Measurements from ENCODE around the gene ANAPC2.

ANAPC2 gene

DNA sequence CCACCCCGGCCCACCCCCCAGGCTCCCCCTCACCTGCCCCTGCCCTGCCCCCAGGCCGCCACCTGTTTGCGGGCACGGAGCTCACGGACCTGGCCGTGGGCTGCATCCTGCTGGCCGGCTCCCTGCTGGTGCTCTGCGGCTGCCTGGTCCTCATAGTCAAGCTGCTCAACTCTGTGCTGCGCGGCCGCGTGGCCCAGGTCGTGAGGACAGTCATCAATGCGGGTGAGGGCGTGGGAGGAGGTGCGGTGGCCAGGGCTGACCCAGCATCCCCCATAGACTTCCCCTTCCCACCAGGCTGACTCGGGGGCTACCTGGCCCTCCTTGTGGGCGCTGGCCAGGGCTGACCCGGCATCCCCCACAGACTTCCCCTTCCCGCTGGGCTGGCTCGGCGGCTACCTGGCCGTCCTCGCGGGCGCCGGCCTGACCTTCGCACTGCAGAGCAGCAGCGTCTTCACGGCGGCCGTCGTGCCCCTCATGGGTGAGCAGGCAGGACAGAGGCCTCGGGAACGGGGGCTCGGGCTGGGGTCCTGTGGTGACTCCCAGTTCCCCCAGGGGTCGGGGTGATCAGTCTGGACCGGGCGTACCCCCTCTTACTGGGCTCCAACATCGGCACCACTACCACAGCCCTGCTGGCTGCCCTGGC, 45.8 kb upstream of the ANAPC2 start:
- TF ChIP-seq, protein P1, sequence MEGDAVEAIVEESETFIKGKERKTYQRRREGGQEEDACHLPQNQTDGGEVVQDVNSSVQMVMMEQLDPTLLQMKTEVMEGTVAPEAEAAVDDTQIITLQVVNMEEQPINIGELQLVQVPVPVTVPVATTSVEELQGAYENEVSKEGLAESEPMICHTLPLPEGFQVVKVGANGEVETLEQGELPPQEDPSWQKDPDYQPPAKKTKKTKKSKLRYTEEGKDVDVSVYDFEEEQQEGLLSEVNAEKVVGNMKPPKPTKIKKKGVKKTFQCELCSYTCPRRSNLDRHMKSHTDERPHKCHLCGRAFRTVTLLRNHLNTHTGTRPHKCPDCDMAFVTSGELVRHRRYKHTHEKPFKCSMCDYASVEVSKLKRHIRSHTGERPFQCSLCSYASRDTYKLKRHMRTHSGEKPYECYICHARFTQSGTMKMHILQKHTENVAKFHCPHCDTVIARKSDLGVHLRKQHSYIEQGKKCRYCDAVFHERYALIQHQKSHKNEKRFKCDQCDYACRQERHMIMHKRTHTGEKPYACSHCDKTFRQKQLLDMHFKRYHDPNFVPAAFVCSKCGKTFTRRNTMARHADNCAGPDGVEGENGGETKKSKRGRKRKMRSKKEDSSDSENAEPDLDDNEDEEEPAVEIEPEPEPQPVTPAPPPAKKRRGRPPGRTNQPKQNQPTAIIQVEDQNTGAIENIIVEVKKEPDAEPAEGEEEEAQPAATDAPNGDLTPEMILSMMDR (IDR thresholded peaks at IDR 0.05; ENCODE audit: low read depth, low read length), result no peak
- Histone ChIP-seq H3K4me3 (ENCODE audit: low read depth, low read length) (no peak overlapping the region), H3K27me3 (no peaks in the 10 kb centered on the region), H3K4me1 (peaks cover 7% of the 10 kb centered on the region), H3K36me3 (no peaks in the 10 kb centered on the region), H3K9me3 (no peaks in the 10 kb centered on the region)
- DNase-seq, result no peak

DNA sequence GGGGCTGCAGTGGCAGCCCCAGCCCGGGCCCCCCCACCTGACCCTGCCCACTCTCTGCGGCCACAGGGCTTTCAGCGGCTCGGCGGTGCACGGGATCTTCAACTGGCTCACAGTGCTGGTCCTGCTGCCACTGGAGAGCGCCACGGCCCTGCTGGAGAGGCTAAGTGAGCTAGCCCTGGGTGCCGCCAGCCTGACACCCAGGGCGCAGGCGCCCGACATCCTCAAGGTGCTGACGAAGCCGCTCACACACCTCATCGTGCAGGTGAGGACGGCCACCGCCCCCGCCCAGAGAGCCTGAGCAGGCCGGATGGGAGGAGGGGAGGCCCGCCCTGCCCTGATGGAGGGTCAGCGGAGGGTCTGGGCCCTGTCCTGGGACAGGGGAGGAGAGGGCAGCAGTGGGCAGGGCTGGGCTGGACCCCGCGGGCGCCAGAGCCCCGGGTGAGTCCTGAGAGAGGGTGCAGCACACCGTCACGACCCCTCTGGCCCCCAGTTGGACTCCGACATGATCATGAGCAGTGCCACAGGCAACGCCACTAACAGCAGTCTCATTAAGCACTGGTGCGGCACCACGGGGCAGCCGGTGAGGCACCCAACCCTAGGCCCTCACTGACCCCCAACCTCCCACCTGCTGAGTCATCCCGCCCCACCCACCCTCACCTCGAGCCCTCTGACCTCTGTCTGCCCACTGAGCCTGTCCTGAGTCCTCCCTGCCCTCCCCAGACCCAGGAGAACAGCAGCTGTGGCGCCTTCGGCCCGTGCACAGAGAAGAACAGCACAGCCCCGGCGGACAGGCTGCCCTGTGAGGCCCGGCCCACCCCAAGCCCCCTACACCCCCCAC, 45.0 kb upstream of the ANAPC2 start:
- Histone ChIP-seq H3K4me3 (ENCODE audit: low read depth, low read length) (no peak overlapping the region), H3K9me3 (no peaks in the 10 kb centered on the region), H3K36me3 (no peaks in the 10 kb centered on the region), H3K27me3 (no peaks in the 10 kb centered on the region), H3K4me1 (peaks cover 11% of the 10 kb centered on the region)
- no peak for DNase-seq
- TF ChIP-seq, protein P1 (IDR thresholded peaks at IDR 0.05; ENCODE audit: low read depth, low read length), result no peak

DNA sequence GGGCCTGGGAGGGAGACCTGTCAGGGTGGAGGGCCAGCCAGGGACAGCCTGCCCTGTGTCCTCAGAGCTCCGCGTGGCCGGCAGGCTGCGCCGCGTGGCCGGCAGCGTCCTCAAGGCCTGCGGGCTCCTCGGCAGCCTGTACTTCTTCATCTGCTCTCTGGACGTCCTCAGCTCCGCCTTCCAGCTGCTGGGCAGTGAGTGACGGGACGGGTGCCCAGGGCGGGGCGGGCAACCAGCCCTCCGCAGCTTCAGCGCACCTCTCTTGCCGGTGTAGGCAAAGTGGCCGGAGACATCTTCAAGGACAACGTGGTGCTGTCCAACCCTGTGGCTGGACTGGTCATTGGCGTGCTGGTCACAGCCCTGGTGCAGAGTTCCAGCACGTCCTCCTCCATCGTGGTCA, 44.1 kb upstream of the ANAPC2 start:
- no peak for DNase-seq
- Histone ChIP-seq H3K4me1 (peaks cover 11% of the 10 kb centered on the region), H3K4me3 (ENCODE audit: low read depth, low read length) (no peak overlapping the region), H3K27me3 (no peaks in the 10 kb centered on the region), H3K36me3 (no peaks in the 10 kb centered on the region), H3K9me3 (no peaks in the 10 kb centered on the region)
- TF ChIP-seq, protein P1 (IDR thresholded peaks at IDR 0.05; ENCODE audit: low read depth, low read length), result no peak

DNA sequence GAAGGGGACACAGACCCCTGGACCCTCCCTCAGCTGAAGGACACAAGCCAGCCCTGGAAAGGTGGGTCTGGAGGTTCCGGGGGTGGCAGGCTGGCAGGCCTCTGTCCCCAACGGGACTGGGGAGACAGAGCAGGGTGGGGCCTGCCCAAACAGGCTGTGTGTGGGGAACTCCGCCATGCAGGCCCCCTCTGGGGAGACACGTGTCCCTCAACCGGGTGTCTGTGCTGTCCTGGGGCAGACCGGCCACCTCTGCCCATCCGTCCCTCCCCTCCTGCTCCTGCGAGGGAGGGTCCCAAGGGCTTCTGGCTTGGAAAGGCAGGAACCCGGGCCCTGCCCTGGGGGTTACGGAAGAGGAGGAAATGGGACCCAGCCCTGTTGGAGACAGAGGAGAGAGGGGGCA, 43.7 kb upstream of the ANAPC2 start:
- peaks cover 11% of the 10 kb centered on the region for H3K4me1 ChIP-seq
- H3K36me3 ChIP-seq, result no peaks in the 10 kb centered on the region
- TF ChIP-seq, protein P1 (IDR thresholded peaks at IDR 0.05; ENCODE audit: low read depth, low read length), result no peak
- no peak for DNase-seq
- no peaks in the 10 kb centered on the region for H3K9me3 ChIP-seq
- no peak overlapping the region for H3K4me3 ChIP-seq (ENCODE audit: low read depth, low read length)
- H3K27me3 ChIP-seq, result no peaks in the 10 kb centered on the region

DNA sequence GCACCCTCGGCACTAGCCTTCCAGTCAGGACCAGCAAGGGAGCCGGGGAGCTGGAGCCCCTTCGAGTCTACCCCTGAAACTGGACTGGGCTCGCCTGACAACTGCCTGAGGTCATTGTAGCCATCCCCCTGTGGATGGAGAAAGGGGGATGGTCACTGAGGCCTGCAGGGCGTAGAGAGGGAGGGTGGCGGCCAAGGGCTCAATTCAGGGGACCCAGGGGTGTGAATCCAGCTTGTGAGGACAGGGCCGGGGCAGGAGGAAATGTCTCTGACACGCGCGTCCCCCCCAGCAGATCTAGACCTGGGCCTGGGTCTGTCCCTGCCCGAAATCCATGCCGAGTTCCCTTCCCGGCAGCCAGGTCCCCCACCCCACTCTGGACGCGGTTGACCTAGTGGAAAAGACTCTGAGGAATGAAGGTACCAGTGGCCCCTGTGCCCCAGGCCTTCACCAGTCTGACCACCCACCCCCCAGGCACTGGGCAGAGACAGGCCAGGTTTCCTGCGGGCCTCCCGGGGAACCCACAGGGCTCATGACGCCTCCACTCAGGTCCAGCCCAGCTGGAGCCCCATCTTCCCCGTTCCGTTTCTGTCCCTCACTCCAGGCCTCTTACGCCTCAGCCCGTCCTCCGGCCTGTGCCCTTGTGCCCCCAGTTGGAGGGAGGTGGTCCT, 43.1 kb upstream of the ANAPC2 start:
- Histone ChIP-seq H3K9me3 (no peaks in the 10 kb centered on the region), H3K4me1 (peaks cover 7% of the 10 kb centered on the region; the same call in 1 of the 2 replicates), H3K4me3 (ENCODE audit: low read depth, low read length) (no peak overlapping the region), H3K27me3 (no peaks in the 10 kb centered on the region), H3K36me3 (no peaks in the 10 kb centered on the region)
- TF ChIP-seq, protein P1 (IDR thresholded peaks at IDR 0.05; ENCODE audit: low read depth, low read length), result no peak
- DNase-seq, result no peak
